K562 (cell line): ENCODE measurements around the gene PFDN4. TPM values are rescaled to one million over a fixed set of nuclear protein-coding genes. Genes with fewer than 3 reads are reported as not detected.
A peak's percentile ranks its signal among the peaks of the same experiment; 100 is the strongest.

Source experiments
- ARID1B ChIP-seq: fragments of 450-650 bp; IDR thresholded peaks from 2 replicates; pipeline ENCODE4 v1.6.1; 2016; ENCODE audit warnings: antibody characterized with exemption, mild to moderate bottlenecking, inconsistent platforms
- CREB3L1 ChIP-seq: fragments of 450-650 bp; IDR thresholded peaks from 2 replicates; pipeline ENCODE4 v1.6.1; 2014; ENCODE audit warnings: low read depth, mild to moderate bottlenecking, moderate library complexity, borderline replicate concordance
- HMBOX1 ChIP-seq: sonication (generic); IDR thresholded peaks from 2 replicates; pipeline ENCODE4 v1.6.1; 2016
- KLF13 ChIP-seq: fragments of 450-650 bp; IDR thresholded peaks from 2 replicates; pipeline ENCODE4 v1.6.1; 2016; ENCODE audit warnings: missing genetic modification characterization, low read depth, mild to moderate bottlenecking, missing compliant biosample characterization, moderate library complexity, borderline replicate concordance
- PBX2 ChIP-seq, 2 experiments: IDR thresholded peaks in 1 of 2; conservative IDR thresholded peaks in 1 of 2; 2 replicates each; pipeline ENCODE4 v1.6.1; 2016; ENCODE audit warnings: low read depth in 2 of 2, mild to moderate bottlenecking in 1 of 2, missing compliant biosample characterization in 1 of 2, missing genetic modification characterization in 1 of 2, moderate library complexity in 1 of 2
- PRPF4 ChIP-seq: fragments of 200-400 bp; formaldehyde crosslinking; IDR thresholded peaks from one replicate; pipeline ENCODE4 v1.6.1; 2017; ENCODE audit warnings: low read length, low read depth, mild to moderate bottlenecking; ENCODE audit not compliant: insufficient read depth, poor library complexity, severe bottlenecking
- RBFOX2 ChIP-seq: fragments of 200-400 bp; formaldehyde crosslinking; IDR thresholded peaks from 2 replicates; pipeline ENCODE4 v1.6.1; 2017; ENCODE audit warnings: low read depth, mild to moderate bottlenecking, low read length, moderate library complexity
- SIX5 ChIP-seq, 2 experiments: IDR thresholded peaks; 2 replicates each; pipeline ENCODE4 v1.6.1; 2011; ENCODE audit warnings: low read length in 2 of 2, borderline replicate concordance in 1 of 2, low read depth in 1 of 2, mild to moderate bottlenecking in 1 of 2, moderate library complexity in 1 of 2; ENCODE audit not compliant: insufficient read depth in 1 of 2
- TAF7 ChIP-seq: fragments of 450-650 bp; IDR thresholded peaks from 2 replicates; pipeline ENCODE4 v1.6.1; 2016; ENCODE audit warnings: missing genetic modification characterization, missing compliant biosample characterization
- ZBTB11 ChIP-seq, 3 experiments: fragments of 200-800 bp in 1 of 3; fragments of 250-450 bp in 1 of 3; fragments of 450-650 bp in 1 of 3; sonication (Bioruptor Pico) in 1 of 3; sonication (Bioruptor generic) in 1 of 3; formaldehyde crosslinking in 1 of 3; IDR thresholded peaks; 2 replicates each; pipeline versions ENCODE4 v1.6.1 to v1.8.0; 2016 to 2022; ENCODE audit warnings: mild to moderate bottlenecking in 2 of 3, missing genetic modification characterization in 2 of 3, missing compliant biosample characterization in 1 of 3, moderate library complexity in 1 of 3
- ZBTB34 ChIP-seq: fragments of 250-450 bp; sonication (Bioruptor Pico); IDR thresholded peaks from 2 replicates; pipeline ENCODE4 v1.8.0; 2021; ENCODE audit warnings: mild to moderate bottlenecking, moderate library complexity
- ZNF140 ChIP-seq: fragments of 250-450 bp; sonication (Bioruptor Pico); IDR thresholded peaks from 2 replicates; pipeline ENCODE4 v1.8.0; 2021; ENCODE audit warnings: moderate library complexity, mild to moderate bottlenecking, inconsistent platforms
- ZNF232 ChIP-seq: sonication (generic); formaldehyde crosslinking; IDR thresholded peaks from 2 replicates; pipeline ENCODE4 v1.8.0; 2022; ENCODE audit warnings: mild to moderate bottlenecking, missing genetic modification reagents
- ZNF644 ChIP-seq: fragments of 200-800 bp; sonication (Bioruptor generic); IDR thresholded peaks from 2 replicates; pipeline ENCODE4 v1.6.1; 2016; ENCODE audit warnings: low read depth, missing genetic modification characterization, missing compliant biosample characterization
- polyA plus RNA-seq, 8 experiments: library from polyadenylated mRNA; depleted of rRNA in 4 of 8; stranded (reverse) in 5 of 8; unstranded in 3 of 8; fragments of >200 nt; fragmentation: Nextera tagmentation in 2 of 8; fragmentation: Illumina TruSeq in 1 of 8; extraction: Ambion mirVana in 2 of 8; extraction: Trizol in 1 of 8; gene quantifications; 2 replicates each; pipeline versions ENCODE4 v1.2.1 to v1.2.3, GENCODE V29; 2011 to 2014; ENCODE audit warnings: inconsistent platforms in 1 of 8, missing spikeins in 1 of 8
- total RNA-seq, 7 experiments: library from RNA; depleted of rRNA in 6 of 7; stranded (reverse); fragments of >200 nt in 6 of 7; fragmentation: Illumina TruSeq in 2 of 7; extraction: Trizol in 2 of 7; gene quantifications; 2 replicates each; pipeline versions ENCODE4 v1.2.1 to v1.2.3, GENCODE V29; 2011 to 2021; ENCODE audit warnings: low replicate concordance in 1 of 7

PFDN4 gene
- total and polyA plus RNA-seq, 9 of the 15 experiments (the other 6 are each of a cell fraction or from before 2014, with no cell fraction given): 60.1 to 214 (median 122) TPM

- TF ChIP-seq ZBTB34 (CRISPR knock-in tag): no peak
- no peak for TF ChIP-seq ZNF232 (CRISPR knock-in tag)
- no peak for TF ChIP-seq HMBOX1
- no peak for TF ChIP-seq ZNF644 (tag)
- TF ChIP-seq ZNF140 (CRISPR knock-in tag): no peak
- peak; percentile 88 for TF ChIP-seq RBFOX2
- no peak for TF ChIP-seq CREB3L1
- peak in 1 of 3 experiments; percentile 80; a peak in 2 of 6 replicates for TF ChIP-seq ZBTB11 (CRISPR knock-in tag; IDR thresholded peaks at IDR 0.05)
- TF ChIP-seq PRPF4: no peak
- TF ChIP-seq PBX2 (CRISPR knock-in tag; IDR thresholded peaks at IDR 0.05; ENCODE audit: low read depth): no peak
- TF ChIP-seq PBX2 (tag; conservative IDR thresholded peaks at IDR 0.05; ENCODE audit: low read depth): no peak
- TF ChIP-seq KLF13 (tag): peak; percentile 94
- peak in 1 of 2 experiments; percentile 46; a peak in 1 of 4 replicates for TF ChIP-seq SIX5 (IDR thresholded peaks at IDR 0.05; ENCODE audit: borderline replicate concordance in 1 of 2, insufficient read depth in 1 of 2, low read depth in 1 of 2, low read length in 2 of 2)
- peak; percentile 63; the same call in 1 of the 2 replicates for TF ChIP-seq TAF7 (tag)
- no peak; the same call in 1 of the 2 replicates for TF ChIP-seq ARID1B
These were observed at the start of gene PFDN4 (continued) for GRCh38 chr20:54207743-54208547.
